HEK293 (cell line): ENCODE results near the gene CPT1C.

Source experiments
- BCL11A ChIP-seq: fragments of 450-650 bp; formaldehyde crosslinking; IDR thresholded peaks from 2 replicates; pipeline ENCODE4 v1.5.1; 2016; ENCODE audit warnings: low read depth, missing biosample characterization, missing genetic modification characterization
- BCL11B ChIP-seq: fragments of 450-650 bp; formaldehyde crosslinking; IDR thresholded peaks from 2 replicates; pipeline ENCODE4 v1.5.1; 2016; ENCODE audit warnings: low read depth, missing biosample characterization, missing genetic modification characterization
- HIC1 ChIP-seq: fragments of 450-650 bp; formaldehyde crosslinking; IDR thresholded peaks from 2 replicates; pipeline ENCODE4 v1.5.1; 2016; ENCODE audit warnings: missing biosample characterization, missing genetic modification characterization
- PATZ1 ChIP-seq: fragments of 450-650 bp; formaldehyde crosslinking; IDR thresholded peaks from 2 replicates; pipeline ENCODE4 v1.5.1; 2016; ENCODE audit warnings: missing biosample characterization, missing genetic modification characterization
- SP7 ChIP-seq: fragments of 450-650 bp; formaldehyde crosslinking; IDR thresholded peaks from 2 replicates; pipeline ENCODE4 v1.5.1; 2016; ENCODE audit warnings: missing biosample characterization, missing genetic modification characterization
- ZBTB17 ChIP-seq: fragments of 450-650 bp; formaldehyde crosslinking; IDR thresholded peaks from 2 replicates; pipeline ENCODE4 v1.5.1; 2016; ENCODE audit warnings: missing biosample characterization, missing genetic modification characterization
- ZBTB7A ChIP-seq: fragments of 450-650 bp; formaldehyde crosslinking; IDR thresholded peaks from 2 replicates; pipeline ENCODE4 v1.5.1; 2016; ENCODE audit warnings: low read depth, missing biosample characterization, missing genetic modification characterization
- ZBTB8A ChIP-seq: fragments of 450-650 bp; formaldehyde crosslinking; IDR thresholded peaks from 2 replicates; pipeline ENCODE4 v1.5.1; 2016; ENCODE audit warnings: missing biosample characterization, missing genetic modification characterization
- ZNF248 ChIP-seq: fragments of 450-650 bp; formaldehyde crosslinking; IDR thresholded peaks from 2 replicates; pipeline ENCODE4 v1.5.1; 2017; ENCODE audit warnings: missing biosample characterization, missing genetic modification characterization
- ZNF335 ChIP-seq: fragments of 450-650 bp; formaldehyde crosslinking; conservative IDR thresholded peaks from 2 replicates; pipeline ENCODE4 v1.5.1; 2016; ENCODE audit warnings: missing biosample characterization, missing genetic modification characterization
- ZNF366 ChIP-seq: fragments of 450-650 bp; formaldehyde crosslinking; conservative IDR thresholded peaks from 2 replicates; pipeline ENCODE4 v1.5.1; 2016; ENCODE audit warnings: missing biosample characterization, missing genetic modification characterization
- ZNF391 ChIP-seq: fragments of 450-650 bp; formaldehyde crosslinking; IDR thresholded peaks from 2 replicates; pipeline ENCODE4 v1.5.1; 2016; ENCODE audit warnings: low read depth, missing biosample characterization, missing genetic modification characterization, borderline replicate concordance
- ZNF398 ChIP-seq: fragments of 450-650 bp; formaldehyde crosslinking; IDR thresholded peaks from 2 replicates; pipeline ENCODE4 v1.5.1; 2017; ENCODE audit warnings: missing biosample characterization, missing genetic modification characterization
- ZNF416 ChIP-seq: fragments of 450-650 bp; formaldehyde crosslinking; IDR thresholded peaks from 2 replicates; pipeline ENCODE4 v1.5.1; 2016; ENCODE audit warnings: missing biosample characterization, missing genetic modification characterization
- ZNF433 ChIP-seq: fragments of 450-650 bp; formaldehyde crosslinking; IDR thresholded peaks from 2 replicates; pipeline ENCODE4 v1.5.1; 2016; ENCODE audit warnings: missing biosample characterization, missing genetic modification characterization, low read depth
- ZNF48 ChIP-seq: fragments of 450-650 bp; formaldehyde crosslinking; IDR thresholded peaks from 2 replicates; pipeline ENCODE4 v1.5.1; 2016; ENCODE audit warnings: missing biosample characterization, missing genetic modification characterization
- ZNF501 ChIP-seq: fragments of 450-650 bp; formaldehyde crosslinking; IDR thresholded peaks from 2 replicates; pipeline ENCODE4 v1.5.1; 2016; ENCODE audit warnings: missing biosample characterization, missing genetic modification characterization
- ZNF561 ChIP-seq: fragments of 450-650 bp; IDR thresholded peaks from 2 replicates; pipeline ENCODE4 v1.5.1; 2018; ENCODE audit warnings: missing biosample characterization, missing genetic modification characterization, borderline replicate concordance
- ZNF629 ChIP-seq: fragments of 450-650 bp; formaldehyde crosslinking; IDR thresholded peaks from 2 replicates; pipeline ENCODE4 v1.5.1; 2017; ENCODE audit warnings: missing biosample characterization, missing genetic modification characterization
- ZNF654 ChIP-seq: fragments of 450-650 bp; formaldehyde crosslinking; IDR thresholded peaks from 2 replicates; pipeline ENCODE4 v1.5.1; 2016; ENCODE audit warnings: low read depth, missing biosample characterization, missing genetic modification characterization
- ZNF76 ChIP-seq: fragments of 450-650 bp; formaldehyde crosslinking; IDR thresholded peaks from 2 replicates; pipeline ENCODE4; 2016; ENCODE audit warnings: low read depth, missing biosample characterization, missing genetic modification characterization, borderline replicate concordance
- ZNF785 ChIP-seq: fragments of 450-650 bp; formaldehyde crosslinking; IDR thresholded peaks from 2 replicates; pipeline ENCODE4 v1.5.1; 2016; ENCODE audit warnings: missing biosample characterization, missing genetic modification characterization
- TF ChIP-seq, protein P1 (sequence below): fragments of 450-650 bp; formaldehyde crosslinking; IDR thresholded peaks from 2 replicates; pipeline ENCODE4 v1.5.1; 2016; ENCODE audit warnings: missing biosample characterization, missing genetic modification characterization, borderline replicate concordance
- TF ChIP-seq, protein P2 (sequence below): fragments of 450-650 bp; formaldehyde crosslinking; IDR thresholded peaks from 2 replicates; pipeline ENCODE4 v1.5.1; 2016; ENCODE audit warnings: missing biosample characterization, missing genetic modification characterization
- TF ChIP-seq, protein P3 (sequence below): fragments of 450-650 bp; formaldehyde crosslinking; IDR thresholded peaks from 2 replicates; pipeline ENCODE4 v1.5.1; 2016; ENCODE audit warnings: missing biosample characterization, missing genetic modification characterization

The CPT1C gene

DNA sequence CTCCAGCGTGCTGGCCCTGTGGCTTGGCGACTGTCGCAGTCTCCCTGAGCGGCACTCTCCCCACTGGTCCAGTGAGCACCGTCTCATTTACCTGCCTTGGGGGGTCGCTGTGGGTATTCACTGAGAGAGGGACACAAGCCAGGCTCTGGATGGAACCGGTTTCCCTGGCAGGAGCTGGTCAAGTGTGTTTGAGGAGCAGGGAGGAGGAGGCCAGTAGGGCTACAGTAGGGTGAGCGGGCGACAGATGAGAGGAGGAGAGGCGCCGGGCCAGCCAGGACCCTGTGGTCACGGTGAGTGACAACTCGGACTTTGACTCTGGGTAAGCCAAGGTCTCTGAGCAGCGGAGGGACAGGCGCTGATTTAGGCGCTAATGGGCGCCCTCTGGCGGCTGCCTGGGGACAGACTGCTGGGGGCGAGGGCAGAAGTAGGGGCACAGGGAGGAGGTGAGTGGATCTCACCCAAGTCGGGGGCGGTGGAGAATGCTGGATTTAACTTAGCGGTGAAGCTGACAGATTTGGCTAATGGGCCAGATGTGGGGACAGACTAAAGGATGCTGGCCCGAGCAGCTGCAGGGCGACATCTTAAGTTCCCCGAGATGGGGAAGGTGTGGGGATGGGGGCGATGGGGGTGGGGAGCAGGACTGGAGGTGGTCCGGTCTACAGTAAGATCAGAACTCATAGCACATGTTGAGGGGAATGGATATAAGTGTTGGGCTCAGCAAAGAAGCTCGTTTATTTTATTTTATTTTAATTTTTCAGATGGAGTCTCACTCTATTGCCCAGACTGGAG lies 18.6 kb upstream of the CPT1C start (continued):
- TF ChIP-seq ZNF398 (tag by site-specific recombination) (no peak), HIC1 (peak; percentile 44; the same call in 1 of the 2 replicates), BCL11A (tag by site-specific recombination) (peak; percentile 80; the same call in 1 of the 2 replicates), ZNF416 (tag by site-specific recombination) (no peak), ZNF654 (tag by site-specific recombination) (peak; percentile 23; the same call in 1 of the 2 replicates), PATZ1 (peak; percentile 92), ZNF76 (tag by site-specific recombination) (peak; percentile 33; the same call in 1 of the 2 replicates), ZNF785 (peak; percentile 67; the same call in 1 of the 2 replicates), SP7 (tag by site-specific recombination) (peak; percentile 63), ZNF248 (no peak), ZNF48 (tag by site-specific recombination) (no peak), ZNF501 (peak; percentile 84), ZBTB17 (peak; percentile 88), ZNF391 (tag by site-specific recombination) (0 out of 2 replicates have a peak, but pooled peaks have one; percentile 52), ZNF366 (peak; percentile 36; the same call in 1 of the 2 replicates), ZNF561 (tag by site-specific recombination) (peak; percentile 71), ZNF335 (tag by site-specific recombination) (peak; percentile 60), ZNF433 (tag by site-specific recombination) (no peak), ZNF629 (tag by site-specific recombination) (peak; percentile 35; the same call in 1 of the 2 replicates), ZBTB7A (tag by site-specific recombination) (no peak), BCL11B (tag by site-specific recombination) (0 out of 2 replicates have a peak, but pooled peaks have one; percentile 17), ZBTB8A (tag by site-specific recombination) (peak; percentile 40; the same call in 1 of the 2 replicates)
- TF ChIP-seq, protein P1, sequence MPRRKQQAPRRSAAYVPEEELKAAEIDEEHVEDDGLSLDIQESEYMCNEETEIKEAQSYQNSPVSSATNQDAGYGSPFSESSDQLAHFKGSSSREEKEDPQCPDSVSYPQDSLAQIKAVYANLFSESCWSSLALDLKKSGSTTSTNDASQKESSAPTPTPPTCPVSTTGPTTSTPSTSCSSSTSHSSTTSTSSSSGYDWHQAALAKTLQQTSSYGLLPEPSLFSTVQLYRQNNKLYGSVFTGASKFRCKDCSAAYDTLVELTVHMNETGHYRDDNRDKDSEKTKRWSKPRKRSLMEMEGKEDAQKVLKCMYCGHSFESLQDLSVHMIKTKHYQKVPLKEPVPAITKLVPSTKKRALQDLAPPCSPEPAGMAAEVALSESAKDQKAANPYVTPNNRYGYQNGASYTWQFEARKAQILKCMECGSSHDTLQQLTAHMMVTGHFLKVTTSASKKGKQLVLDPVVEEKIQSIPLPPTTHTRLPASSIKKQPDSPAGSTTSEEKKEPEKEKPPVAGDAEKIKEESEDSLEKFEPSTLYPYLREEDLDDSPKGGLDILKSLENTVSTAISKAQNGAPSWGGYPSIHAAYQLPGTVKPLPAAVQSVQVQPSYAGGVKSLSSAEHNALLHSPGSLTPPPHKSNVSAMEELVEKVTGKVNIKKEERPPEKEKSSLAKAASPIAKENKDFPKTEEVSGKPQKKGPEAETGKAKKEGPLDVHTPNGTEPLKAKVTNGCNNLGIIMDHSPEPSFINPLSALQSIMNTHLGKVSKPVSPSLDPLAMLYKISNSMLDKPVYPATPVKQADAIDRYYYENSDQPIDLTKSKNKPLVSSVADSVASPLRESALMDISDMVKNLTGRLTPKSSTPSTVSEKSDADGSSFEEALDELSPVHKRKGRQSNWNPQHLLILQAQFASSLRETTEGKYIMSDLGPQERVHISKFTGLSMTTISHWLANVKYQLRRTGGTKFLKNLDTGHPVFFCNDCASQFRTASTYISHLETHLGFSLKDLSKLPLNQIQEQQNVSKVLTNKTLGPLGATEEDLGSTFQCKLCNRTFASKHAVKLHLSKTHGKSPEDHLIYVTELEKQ (tag by site-specific recombination): 0 out of 2 replicates have a peak, but pooled peaks have one; percentile 55
- TF ChIP-seq, protein P2, sequence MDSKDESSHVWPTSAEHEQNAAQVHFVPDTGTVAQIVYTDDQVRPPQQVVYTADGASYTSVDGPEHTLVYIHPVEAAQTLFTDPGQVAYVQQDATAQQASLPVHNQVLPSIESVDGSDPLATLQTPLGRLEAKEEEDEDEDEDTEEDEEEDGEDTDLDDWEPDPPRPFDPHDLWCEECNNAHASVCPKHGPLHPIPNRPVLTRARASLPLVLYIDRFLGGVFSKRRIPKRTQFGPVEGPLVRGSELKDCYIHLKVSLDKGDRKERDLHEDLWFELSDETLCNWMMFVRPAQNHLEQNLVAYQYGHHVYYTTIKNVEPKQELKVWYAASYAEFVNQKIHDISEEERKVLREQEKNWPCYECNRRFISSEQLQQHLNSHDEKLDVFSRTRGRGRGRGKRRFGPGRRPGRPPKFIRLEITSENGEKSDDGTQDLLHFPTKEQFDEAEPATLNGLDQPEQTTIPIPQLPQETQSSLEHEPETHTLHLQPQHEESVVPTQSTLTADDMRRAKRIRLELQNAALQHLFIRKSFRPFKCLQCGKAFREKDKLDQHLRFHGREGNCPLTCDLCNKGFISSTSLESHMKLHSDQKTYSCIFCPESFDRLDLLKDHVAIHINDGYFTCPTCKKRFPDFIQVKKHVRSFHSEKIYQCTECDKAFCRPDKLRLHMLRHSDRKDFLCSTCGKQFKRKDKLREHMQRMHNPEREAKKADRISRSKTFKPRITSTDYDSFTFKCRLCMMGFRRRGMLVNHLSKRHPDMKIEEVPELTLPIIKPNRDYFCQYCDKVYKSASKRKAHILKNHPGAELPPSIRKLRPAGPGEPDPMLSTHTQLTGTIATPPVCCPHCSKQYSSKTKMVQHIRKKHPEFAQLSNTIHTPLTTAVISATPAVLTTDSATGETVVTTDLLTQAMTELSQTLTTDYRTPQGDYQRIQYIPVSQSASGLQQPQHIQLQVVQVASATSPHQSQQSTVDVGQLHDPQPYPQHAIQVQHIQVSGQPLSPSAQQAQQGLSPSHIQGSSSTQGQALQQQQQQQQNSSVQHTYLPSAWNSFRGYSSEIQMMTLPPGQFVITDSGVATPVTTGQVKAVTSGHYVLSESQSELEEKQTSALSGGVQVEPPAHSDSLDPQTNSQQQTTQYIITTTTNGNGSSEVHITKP (tag by site-specific recombination): peak; percentile 74
- TF ChIP-seq, protein P3, sequence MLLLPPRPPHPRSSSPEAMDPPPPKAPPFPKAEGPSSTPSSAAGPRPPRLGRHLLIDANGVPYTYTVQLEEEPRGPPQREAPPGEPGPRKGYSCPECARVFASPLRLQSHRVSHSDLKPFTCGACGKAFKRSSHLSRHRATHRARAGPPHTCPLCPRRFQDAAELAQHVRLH: peak; percentile 89
